GM18502 (cell line): ENCODE measurements around the gene HNRNPR.
"Not testable (repeated sequence)": the region's sequence is repeated elsewhere in the genome, so short reads cannot be mapped to it uniquely, and the experiment has no call there.

Experiments used
- ATAC-seq: cut with Tn5 transposase; IDR thresholded peaks from one replicate; pipeline ENCODE4 v1.9.1; 2021; ENCODE audit warnings: mild to moderate bottlenecking; ENCODE audit not compliant: unreplicated experiment, poor library complexity

Gene HNRNPR

GRCh38 chr1:23344111-23344986 lies at the start of gene HNRNPR:
HNRNPR (minus strand) TSS chr1:23344284; CDS start chr1:23341008, 3,276 bp downstream.
- peak; percentile 93 for ATAC-seq

DNA sequence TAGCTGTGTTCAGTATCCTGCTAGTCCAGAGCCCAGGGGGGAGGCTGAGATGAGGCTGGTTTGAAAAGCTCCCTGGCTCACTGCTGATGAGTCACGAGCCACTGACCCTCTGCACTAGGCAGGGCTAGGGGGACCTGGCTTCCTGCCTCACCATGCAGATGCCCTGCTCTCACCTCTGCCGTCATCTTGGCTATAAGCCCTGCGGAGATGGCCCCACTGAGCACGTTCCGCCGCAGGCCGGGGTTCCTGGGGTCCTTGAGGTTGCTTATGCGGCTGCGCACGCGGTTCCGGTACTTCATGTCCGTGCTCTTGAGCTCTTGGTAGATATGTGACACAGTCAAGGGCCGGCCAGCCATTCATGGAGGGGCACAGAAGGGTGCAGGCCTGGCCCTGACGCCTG lies 49.6 kb upstream of the HNRNPR start:
- ATAC-seq = no peak

- no peak for ATAC-seq
These were observed 48.2 kb upstream of the HNRNPR start for GRCh38 chr1:23392125-23392855.

- no peak for ATAC-seq
These were observed 45.8 kb upstream of the HNRNPR start for GRCh38 chr1:23389837-23390321.

DNA sequence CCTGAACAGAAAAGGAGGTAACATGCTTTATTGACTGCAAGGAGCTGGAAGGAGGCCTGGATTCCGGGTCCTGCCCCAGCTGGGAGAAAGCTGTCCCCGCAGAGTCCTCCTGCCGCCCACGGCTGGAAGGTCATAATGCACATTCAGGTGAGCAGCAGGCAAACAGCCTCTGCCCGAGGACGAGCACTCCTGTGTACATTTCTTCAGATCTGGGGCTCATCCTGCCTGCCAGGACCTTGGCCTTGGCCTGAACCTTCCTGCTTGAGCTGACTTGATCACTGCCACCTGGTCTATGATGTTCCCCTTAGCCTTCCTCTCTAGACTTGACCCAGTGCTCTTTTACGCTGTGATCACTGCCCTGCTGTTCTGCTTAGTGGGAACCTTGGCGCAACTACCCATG lies 43.4 kb upstream of the HNRNPR start:
- no peak for ATAC-seq

- ATAC-seq = no peak
These were observed 41.1 kb upstream of the HNRNPR start for GRCh38 chr1:23385119-23385621.

DNA sequence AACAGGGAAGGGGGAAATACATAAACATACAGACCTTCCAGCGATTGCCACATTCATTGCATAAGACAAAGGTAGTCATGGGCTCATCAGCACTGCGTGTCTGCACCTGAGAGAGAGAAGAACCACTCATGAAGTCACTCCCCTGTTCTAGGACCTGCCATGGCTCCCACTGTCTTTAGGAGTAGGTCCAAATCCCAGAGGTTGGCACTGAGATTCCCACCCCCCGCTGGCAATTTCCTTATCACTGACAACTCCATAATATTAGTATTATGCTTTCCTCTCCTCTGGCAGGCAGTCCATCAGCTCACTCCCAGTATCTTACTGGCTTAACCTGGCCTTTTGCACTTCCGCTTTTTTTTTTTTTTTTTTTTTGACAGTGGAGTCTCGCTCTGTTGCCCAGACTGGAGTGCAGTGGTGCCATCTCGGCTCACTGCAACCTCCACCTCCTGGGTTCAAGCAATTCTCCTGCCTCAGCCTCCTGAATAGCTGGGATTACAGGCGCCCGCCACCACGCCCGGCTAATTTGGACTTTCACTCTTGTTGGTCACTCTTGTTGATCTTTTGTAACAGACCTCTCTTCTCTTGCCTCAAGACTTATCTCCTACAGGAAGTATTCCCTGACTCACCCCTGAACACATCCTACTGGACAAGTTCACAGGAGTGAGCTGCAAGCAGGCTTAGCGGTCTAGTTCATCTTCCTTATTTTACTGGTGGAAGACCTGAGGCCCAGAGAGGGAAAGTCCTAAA lies 40.4 kb upstream of the HNRNPR start:
- no peak for ATAC-seq

DNA sequence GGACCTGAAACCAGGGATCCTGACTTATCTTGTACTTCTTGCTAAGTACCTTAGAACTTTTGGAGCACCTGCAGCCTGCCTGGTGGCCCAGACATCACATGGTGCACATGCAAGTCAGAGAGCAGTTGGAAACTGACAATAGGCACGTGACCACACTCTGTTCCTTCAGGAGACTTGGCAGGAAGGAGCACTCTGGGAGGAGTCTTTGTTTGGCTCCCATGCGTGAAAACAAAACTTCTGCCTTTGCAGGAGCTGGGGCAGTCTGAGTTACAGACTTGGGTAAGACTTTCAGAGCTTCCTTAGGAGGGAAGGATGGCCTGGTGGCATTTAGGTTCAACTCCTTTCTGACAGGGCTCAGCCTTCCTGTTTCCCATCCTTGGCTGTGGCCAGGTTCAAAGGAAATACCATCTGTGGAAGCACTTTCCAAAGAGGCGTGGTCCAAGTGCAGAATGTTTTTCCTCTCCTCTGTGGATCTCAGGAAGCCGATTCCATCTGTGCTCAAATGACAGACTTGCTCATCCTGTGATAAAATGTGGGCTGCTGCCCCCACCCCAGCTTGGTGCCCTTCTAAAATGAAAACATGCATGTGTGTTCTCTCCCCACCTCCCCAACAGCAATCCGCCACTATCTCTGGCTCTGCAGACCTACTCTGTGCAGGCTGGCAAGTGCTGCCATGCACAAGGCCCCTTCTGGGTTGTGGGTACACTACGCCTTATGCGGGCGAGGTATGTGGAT lies 39.7 kb upstream of the HNRNPR start:
- no peak for ATAC-seq

DNA sequence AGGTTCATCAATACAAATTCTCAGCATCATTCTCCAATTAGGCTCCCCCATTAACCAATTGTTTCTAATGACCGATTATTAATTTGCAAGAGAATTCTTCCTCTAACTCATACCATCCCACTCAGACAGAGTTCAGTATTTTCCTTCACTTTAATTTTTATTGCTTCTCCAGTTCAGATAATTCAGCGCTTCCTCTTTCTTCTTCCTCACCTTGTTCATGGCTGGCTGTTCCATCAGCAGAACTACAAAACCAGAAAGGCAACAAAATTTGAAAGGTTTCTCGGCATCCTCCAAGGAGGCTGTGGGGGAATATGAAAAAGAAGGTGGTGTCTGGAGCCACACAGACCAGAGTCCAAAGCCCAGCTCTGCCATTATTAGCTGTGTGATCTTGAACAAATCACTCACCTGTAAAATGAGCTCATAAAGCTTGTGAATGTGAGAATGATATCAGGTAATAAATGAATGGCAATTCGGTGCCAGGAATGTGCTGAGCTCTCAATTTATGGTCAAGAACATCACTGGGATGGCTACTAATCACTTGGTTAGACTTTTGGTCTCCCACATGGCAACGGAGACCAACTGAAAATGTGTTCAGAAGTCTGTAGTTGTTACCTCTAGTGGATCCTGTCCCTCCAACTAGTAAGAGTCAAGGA lies 37.3 kb upstream of the HNRNPR start:
- no peak for ATAC-seq

DNA sequence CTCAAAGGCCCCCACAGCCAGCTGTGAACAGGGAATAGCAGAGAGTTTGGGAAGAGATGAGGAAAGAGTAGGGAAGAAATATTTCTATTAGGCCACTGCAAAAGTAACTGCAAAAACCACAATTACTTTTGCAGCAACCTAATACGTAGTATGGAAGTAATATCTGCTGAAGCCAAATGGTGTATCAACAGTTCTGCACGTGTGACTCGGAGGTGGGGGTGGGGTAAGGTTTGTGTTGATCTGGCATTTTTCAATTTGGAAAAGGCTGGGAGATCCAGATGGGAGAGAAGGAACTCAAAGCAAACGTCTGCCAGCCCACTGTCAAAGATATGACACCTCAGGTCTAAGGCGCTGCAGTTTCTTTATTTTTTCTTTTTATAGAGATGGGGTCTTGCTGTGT lies 36.6 kb upstream of the HNRNPR start:
- no peak for ATAC-seq

DNA sequence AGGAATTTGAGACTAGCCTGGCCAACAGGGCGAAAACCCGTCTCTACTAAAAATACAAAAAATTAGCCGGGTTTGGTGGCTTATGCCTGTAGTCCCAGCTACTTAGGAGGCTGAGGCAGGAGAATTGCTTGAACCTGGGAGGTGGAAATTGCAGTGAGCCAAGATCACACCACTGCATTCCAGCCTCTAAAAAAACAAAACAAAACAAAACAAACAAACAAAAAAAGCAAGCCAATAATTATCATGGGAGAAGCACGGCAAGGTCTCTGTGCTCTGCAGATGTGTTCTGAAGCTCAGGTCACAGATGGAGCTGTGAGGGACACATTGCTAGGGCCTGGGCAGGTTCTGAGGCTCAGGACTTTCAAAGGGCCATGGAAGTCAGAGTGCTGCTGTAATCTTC lies 36.2 kb upstream of the HNRNPR start:
- ATAC-seq = not testable (repeated sequence)

DNA sequence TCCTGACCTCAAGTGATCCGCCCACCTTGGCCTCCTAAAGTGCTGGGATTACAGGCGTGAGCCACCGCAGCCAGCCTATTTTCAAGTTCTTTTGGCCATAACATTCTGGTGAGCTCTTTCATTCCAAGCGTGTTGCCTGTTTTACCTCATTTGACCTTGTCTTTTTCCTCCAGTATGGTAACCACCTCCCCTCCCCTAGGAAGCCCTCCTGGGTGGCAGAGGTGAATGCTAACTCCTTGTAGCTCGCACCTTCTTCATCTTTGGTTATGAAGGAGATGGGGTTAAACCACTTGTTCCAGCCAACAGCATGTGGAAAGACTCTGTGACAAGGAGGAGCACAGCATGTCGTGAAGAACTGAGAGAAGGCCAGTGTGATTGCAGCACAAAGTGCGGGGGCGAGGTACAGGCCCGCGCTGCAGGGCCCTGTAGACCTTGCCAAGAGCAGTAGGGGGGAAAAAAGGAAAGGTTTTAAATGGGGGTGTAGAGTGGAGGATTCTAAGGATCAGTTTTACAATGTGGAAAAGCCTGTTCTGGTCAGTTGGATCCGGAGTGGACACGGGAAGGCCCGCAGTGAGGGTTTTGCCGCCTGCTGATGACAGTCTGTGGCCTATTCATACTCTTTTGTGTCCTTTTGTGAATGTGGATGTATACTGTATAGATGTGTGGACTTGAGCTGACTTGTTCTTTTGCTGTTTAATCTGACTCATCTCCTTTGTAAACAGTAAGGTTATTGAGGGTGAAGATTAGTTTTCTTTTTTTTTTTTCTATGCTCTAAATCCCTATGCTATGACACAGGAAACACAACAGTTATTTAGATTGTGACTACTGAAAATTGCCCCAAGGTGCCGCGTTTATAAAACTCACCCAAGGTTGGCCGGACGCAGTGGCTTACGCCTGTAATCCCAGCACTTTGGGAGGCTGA lies 33.1 kb upstream of the HNRNPR start:
- ATAC-seq = no peak

DNA sequence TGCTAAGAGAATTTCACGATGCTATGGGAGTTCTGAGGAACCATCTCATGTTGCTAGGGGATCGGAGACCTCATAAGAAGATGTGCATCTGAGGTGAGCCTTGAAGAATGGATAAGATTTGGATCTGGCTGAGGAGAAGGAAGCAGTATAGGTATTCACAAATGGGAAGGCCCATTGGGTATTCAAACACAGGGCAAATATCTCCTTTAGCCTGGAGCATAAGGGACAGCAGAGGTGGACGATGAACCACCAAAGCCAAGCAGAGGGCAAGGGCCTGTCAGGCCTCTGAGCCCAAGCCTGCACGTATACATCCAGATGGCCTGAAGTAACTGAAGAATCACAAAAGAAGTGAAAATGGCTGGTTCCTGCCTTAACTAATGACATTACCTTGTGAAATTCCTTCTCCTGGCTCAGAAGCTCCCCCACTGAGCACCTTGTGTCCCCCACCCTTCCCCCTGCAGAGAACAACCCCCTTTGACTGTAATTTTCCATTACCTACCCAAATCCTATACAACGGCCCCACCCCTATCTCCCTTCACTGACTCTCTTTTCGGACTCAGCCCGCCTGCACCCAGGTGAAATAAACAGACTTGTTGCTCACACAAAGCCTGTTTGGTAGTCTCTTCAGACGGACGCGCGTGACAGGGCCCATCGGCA lies 30.1 kb upstream of the HNRNPR start:
- not testable (repeated sequence) for ATAC-seq

DNA sequence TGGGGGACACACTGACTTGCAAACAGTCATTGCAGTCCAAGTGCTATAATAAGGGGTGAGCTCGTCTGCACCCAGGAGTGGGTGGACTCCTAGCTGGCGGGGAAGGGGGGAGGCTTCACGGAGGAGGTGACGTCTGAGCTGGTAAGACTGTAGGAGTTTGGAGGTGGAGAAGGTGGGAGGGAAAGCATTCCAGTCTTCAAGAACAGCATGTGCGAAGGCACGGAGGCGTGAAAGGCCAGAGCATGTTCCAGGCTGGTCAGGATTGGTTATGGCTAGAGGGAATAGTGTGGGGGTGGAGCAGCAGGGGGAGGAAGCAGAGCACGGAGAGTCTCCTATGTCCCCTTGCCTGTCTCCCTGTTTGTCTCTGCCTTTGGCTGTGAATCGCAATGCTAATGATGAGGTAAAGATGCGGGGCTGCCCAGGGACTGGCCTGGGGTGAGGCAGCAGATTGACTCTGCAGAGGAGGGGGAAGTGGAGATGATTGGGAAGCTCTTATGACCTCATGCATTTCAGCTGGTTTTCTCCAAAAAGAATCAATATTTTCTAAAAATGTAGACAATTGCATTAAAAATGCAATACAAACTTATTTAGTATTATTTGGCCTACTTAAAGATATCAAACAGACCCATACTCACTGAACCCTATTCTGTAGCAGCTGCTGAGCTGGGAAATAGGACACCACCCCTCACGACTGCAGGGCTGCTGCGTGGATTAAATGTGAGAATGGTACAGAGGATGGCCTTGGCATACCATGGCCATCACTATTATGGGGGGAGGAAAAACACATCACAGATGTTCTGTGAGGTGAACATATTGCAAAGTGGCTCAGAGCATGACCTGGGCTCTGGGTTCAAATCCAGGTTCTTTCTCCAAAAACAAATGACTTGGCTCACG lies 28.1 kb upstream of the HNRNPR start:
- no peak for ATAC-seq

GRCh38 chr1:23370709-23371584 lies 26.9 kb upstream of the HNRNPR start:
- no peak for ATAC-seq

GRCh38 chr1:23370330-23370708 lies 26.2 kb upstream of the HNRNPR start:
- no peak for ATAC-seq
